SK-N-MC (cell line): ENCODE measurements around the gene CDK17.
A peak's percentile ranks its signal among the peaks of the same experiment; 100 is the strongest.
"Not testable (repeated sequence)": the region's sequence is repeated elsewhere in the genome, so short reads cannot be mapped to it uniquely, and the experiment has no call there.

Experiments
- DNase-seq: peaks from one replicate; pipeline ENCODE4 v3.0.0-alpha.2; 2011; ENCODE audit warnings: low read depth, low spot score
- H3K27ac ChIP-seq: fragments of 200-600 bp; sonication (generic); 2 replicates; pipeline ENCODE4 v1.5.1; 2016; ENCODE audit warnings: mixed run types
- H3K36me3 ChIP-seq: fragments of 200-600 bp; sonication (generic); 2 replicates; pipeline ENCODE4 v1.6.1; 2017; ENCODE audit warnings: antibody characterized with exemption, low read length, mixed read lengths; ENCODE audit not compliant: insufficient read depth
- H3K4me3 ChIP-seq: fragments of 200-600 bp; sonication (generic); 2 replicates; pipeline ENCODE4 v1.5.1; 2016
- H3K9ac ChIP-seq: fragments of 200-600 bp; sonication (generic); 2 replicates; pipeline ENCODE4 v1.8.0; 2017; ENCODE audit warnings: mixed run types, mixed read lengths; ENCODE audit not compliant: insufficient read length
- H3K9me3 ChIP-seq: fragments of 200-600 bp; sonication (generic); 2 replicates; pipeline ENCODE4 v1.6.1; 2017; ENCODE audit warnings: low read depth, mild to moderate bottlenecking, antibody characterized with exemption, low read length, moderate library complexity, mixed read lengths
- EZH2 ChIP-seq: fragments of 200-600 bp; sonication (generic); IDR thresholded peaks from one replicate; pipeline ENCODE4 v1.6.1; 2017; ENCODE audit warnings: antibody characterized with exemption
- FOXP2 ChIP-seq: optimal IDR thresholded peaks from 2 replicates; pipeline ENCODE3; 2011; ENCODE audit warnings: mild to moderate bottlenecking, moderate library complexity; ENCODE audit not compliant: insufficient read depth; ENCODE audit errors: extremely low read length, control extremely low read depth
- POLR2AphosphoS5 ChIP-seq: IDR thresholded peaks from 2 replicates; pipeline ENCODE4 v1.6.1; 2012; ENCODE audit warnings: mild to moderate bottlenecking, low read depth, low read length, borderline replicate concordance

The CDK17 gene

GRCh38 chr12:96422192-96422591, 22.0 kb upstream of the CDK17 start:
- Histone ChIP-seq H3K9ac (peak overlapping the region; percentile 5), H3K27ac (peak overlapping the region; percentile 94), H3K4me3 (peak overlapping the region; percentile 39; the same call in 1 of the 2 replicates), H3K9me3 (no peaks in the 10 kb centered on the region), H3K36me3 (no peaks in the 10 kb centered on the region)
- TF ChIP-seq POLR2AphosphoS5 (no peak), EZH2 (no peak), FOXP2 (no peak)
- DNase-seq, result peak; percentile 56

GRCh38 chr12:96421014-96421413, 20.8 kb upstream of the CDK17 start:
- no peaks in the 10 kb centered on the region for H3K9me3 ChIP-seq
- TF ChIP-seq POLR2AphosphoS5, result no peak
- no peak for TF ChIP-seq EZH2
- no peak for TF ChIP-seq FOXP2
- no peak overlapping the region for H3K9ac ChIP-seq
- H3K4me3 ChIP-seq, result no peak overlapping the region
- no peak for DNase-seq
- H3K27ac ChIP-seq, result no peak overlapping the region
- H3K36me3 ChIP-seq, result no peaks in the 10 kb centered on the region

DNA sequence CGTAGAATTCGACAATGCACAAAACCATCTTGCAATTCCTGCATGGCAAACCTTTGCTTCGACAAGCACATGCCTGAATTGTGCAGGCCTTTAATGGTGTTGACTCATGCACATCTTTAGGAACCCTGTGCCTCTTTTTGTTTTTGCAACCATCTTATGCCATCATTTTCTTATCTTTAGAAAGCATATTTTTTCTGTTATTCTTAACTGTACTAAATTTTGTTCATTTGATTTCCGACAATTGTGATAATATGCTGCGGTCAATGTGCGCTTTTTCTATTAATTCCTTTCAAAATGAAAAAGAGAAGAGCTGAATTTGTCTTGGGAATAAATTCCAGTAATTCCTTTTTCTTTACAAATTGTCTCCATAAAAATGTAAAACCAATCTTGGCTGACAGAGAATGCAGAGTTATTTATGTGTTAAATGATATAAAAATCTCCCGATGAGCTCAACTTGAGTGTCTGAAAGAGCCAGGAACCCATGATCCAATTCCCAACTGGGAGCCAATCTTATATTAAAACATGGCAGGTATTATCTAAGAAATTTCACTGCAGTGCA, 20.1 kb upstream of the CDK17 start:
- no peaks in the 10 kb centered on the region for H3K9me3 ChIP-seq
- H3K4me3 ChIP-seq, result no peak overlapping the region
- TF ChIP-seq EZH2, result no peak
- no peak for TF ChIP-seq FOXP2
- no peak for TF ChIP-seq POLR2AphosphoS5
- H3K27ac ChIP-seq, result no peak overlapping the region
- no peak overlapping the region for H3K9ac ChIP-seq
- no peaks in the 10 kb centered on the region for H3K36me3 ChIP-seq
- no peak for DNase-seq

DNA sequence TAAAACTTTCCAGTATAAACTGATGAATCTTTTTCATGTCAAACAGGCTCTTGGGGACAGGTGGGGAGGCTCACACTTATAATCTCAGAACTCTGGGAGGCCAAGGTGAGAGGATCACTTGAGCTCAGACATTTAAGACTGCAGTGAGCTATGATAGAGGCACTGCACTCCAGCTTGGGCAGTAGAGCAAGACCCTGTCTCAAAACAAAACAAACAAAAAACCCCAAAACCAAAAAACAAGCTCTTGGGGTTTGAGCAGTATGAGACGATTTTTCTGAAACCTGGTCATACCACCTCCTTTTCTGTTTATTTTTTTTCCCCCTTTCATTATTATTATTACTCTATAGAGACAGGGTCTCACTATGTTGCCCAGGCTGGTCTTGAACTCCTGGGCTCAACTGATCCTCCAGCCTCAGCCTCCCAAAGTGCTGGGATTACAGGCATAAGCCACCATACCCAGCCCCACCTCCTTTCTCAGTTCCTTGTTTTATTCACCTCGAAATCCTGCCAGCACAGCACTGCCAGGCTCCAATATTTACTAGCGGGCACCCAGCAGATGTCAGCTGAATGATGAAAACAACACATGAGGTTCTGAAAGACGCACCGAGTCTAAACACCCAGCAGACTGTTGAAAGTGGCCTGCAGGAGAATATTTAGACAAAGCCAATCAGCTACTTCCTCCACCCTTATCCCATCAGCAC, 19.5 kb upstream of the CDK17 start:
- no peak overlapping the region for H3K4me3 ChIP-seq
- H3K9me3 ChIP-seq, result no peaks in the 10 kb centered on the region
- H3K27ac ChIP-seq, result no peak overlapping the region
- no peak for DNase-seq
- no peaks in the 10 kb centered on the region for H3K36me3 ChIP-seq
- H3K9ac ChIP-seq, result no peak overlapping the region
- TF ChIP-seq POLR2AphosphoS5 (no peak), FOXP2 (no peak), EZH2 (no peak)

DNA sequence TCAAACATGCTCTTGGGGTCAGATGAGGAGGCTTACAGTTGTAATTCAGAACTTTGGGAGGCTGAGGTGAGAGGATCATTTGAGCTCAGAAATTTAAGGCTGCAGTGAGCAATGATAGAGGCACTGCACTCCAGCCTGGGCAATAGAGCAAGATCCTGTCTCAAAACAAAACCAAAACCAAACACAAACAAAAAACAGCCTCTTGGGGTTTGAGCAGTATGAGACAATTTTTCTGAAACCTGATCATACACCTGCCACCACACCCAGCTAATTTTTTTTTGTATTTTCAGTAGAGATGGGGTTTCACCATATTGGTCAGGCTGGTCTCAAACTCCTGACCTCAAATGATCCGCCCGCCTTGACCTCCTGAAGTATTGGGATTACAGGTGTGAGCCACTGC, 17.4 kb upstream of the CDK17 start:
- H3K9me3 ChIP-seq, DNase-seq, H3K9ac ChIP-seq, H3K4me3 ChIP-seq, H3K27ac ChIP-seq, H3K36me3 ChIP-seq: not testable (repeated sequence)

DNA sequence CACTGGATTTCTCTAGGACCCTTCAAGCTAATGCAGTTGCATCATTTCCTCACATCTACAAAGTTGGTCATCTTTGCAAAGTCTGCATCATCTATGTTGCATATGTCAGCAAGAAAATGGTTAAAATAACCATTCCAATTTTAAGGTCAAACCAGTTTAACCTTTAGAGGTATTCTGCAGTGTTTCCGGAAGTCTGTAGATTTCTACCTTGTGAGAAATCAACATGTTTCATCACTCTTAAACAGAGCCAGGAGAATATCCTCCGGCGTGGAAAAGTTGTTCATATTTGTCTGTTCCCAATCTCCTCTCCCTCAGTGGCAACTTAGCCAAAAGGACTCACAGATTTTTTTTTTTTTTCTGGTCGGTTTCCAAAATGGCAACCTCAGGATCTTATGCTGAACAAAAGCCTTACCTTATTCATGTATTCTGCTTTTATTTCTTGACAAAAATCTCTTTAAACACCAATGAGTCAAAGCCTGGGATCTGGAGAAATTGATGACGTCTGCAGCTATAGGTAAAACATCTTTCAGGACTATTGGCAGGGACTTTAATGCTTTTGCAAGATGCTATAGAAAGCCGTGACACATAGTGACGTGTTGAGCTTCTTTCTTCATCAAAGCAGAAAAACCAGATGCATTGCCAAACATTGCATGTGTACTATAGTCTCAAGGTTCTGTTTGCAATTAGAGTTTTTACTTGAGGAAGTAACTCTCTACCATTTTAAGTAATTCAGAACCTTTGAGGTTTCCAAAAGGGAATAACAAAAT, 16.0 kb upstream of the CDK17 start:
- no peak for TF ChIP-seq EZH2
- no peak for TF ChIP-seq FOXP2
- TF ChIP-seq POLR2AphosphoS5, result no peak

DNA sequence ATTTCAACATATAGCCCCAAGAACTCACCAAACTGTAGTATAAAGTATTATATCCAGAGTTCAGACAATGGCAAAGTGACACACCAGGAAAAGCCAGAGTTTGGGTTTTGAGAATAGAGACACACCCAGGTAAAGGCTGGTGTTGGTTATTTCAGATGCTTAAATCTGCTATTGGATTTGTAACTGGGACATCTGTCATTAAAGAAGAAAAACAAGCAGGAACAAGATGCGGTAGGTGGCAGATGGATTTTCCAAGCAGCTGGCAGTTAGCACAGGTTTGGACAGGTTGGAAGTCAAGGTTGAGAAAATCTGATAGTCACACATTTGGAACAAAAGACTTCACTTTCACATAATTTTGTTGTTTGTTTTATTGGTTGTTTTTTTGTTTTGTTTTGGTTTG, 14.4 kb upstream of the CDK17 start:
- no peak for TF ChIP-seq FOXP2
- TF ChIP-seq EZH2, result no peak
- no peak for TF ChIP-seq POLR2AphosphoS5
- Histone ChIP-seq H3K27ac (no peak overlapping the region), H3K9ac (no peak overlapping the region), H3K9me3 (no peaks in the 10 kb centered on the region), H3K36me3 (no peaks in the 10 kb centered on the region), H3K4me3 (no peak overlapping the region)
- no peak for DNase-seq

More for the DNA sequence above, 16.0 kb upstream of the CDK17 start:
- H3K9ac ChIP-seq, result no peak overlapping the region
- DNase-seq, result no peak
- no peaks in the 10 kb centered on the region for H3K9me3 ChIP-seq
- H3K36me3 ChIP-seq, result no peaks in the 10 kb centered on the region
- no peak overlapping the region for H3K4me3 ChIP-seq
- no peak overlapping the region for H3K27ac ChIP-seq

GRCh38 chr12:96412431-96412830, 12.2 kb upstream of the CDK17 start:
- Histone ChIP-seq H3K27ac (no peak overlapping the region), H3K36me3 (no peaks in the 10 kb centered on the region), H3K4me3 (no peak overlapping the region), H3K9me3 (no peaks in the 10 kb centered on the region), H3K9ac (no peak overlapping the region)
- DNase-seq, result no peak
- no peak for TF ChIP-seq POLR2AphosphoS5
- no peak for TF ChIP-seq EZH2
- TF ChIP-seq FOXP2, result no peak
